HG03045 (cell line): ENCODE results near the gene ATXN2.
"Not testable (repeated sequence)": the region's sequence is repeated elsewhere in the genome, so short reads cannot be mapped to it uniquely, and the experiment has no call there.

Experiments used
- ATAC-seq: cut with Tn5 transposase; IDR thresholded peaks from one replicate; pipeline ENCODE4 v1.9.1; 2021; ENCODE audit warnings: mild to moderate bottlenecking, moderate library complexity; ENCODE audit not compliant: unreplicated experiment

ATXN2 gene, protein sequence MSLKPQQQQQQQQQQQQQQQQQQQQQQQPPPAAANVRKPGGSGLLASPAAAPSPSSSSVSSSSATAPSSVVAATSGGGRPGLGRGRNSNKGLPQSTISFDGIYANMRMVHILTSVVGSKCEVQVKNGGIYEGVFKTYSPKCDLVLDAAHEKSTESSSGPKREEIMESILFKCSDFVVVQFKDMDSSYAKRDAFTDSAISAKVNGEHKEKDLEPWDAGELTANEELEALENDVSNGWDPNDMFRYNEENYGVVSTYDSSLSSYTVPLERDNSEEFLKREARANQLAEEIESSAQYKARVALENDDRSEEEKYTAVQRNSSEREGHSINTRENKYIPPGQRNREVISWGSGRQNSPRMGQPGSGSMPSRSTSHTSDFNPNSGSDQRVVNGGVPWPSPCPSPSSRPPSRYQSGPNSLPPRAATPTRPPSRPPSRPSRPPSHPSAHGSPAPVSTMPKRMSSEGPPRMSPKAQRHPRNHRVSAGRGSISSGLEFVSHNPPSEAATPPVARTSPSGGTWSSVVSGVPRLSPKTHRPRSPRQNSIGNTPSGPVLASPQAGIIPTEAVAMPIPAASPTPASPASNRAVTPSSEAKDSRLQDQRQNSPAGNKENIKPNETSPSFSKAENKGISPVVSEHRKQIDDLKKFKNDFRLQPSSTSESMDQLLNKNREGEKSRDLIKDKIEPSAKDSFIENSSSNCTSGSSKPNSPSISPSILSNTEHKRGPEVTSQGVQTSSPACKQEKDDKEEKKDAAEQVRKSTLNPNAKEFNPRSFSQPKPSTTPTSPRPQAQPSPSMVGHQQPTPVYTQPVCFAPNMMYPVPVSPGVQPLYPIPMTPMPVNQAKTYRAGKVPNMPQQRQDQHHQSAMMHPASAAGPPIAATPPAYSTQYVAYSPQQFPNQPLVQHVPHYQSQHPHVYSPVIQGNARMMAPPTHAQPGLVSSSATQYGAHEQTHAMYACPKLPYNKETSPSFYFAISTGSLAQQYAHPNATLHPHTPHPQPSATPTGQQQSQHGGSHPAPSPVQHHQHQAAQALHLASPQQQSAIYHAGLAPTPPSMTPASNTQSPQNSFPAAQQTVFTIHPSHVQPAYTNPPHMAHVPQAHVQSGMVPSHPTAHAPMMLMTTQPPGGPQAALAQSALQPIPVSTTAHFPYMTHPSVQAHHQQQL

DNA sequence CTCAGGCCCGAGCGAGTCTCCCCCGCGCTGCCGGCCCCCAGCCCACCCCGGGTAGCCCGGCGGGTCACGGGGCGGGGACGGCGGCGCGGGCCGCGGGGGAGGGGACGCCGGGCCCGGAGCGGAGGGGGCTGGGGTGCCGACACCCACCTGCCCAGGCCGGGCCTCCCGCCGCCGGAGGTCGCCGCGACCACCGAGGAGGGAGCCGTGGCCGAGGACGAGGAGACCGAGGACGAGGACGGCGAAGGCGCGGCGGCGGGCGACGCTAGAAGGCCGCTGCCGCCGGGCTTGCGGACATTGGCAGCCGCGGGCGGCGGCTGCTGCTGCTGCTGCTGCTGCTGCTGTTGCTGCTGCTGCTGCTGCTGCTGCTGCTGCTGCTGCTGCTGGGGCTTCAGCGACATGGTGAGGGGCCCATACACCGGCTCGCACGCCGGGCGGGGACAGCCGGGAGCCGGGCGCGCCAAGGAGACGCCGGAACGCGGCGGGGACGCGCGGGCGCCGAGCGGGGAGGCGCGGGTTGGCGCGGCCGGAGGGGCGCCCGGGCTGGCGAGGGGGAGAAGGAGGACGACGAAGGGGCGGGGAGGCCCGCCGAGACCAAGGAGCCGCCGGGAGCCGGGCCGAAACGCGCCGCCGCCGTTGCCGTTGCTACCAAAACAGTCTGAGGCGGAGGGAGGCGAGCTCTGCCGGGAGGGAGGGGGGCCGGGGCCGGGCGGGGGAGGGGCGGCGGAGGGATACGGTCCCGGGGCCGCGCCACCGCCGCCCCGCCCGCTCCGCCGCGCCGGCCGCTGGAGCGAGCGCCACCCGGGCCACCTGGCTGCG is at the start of gene ATXN2:
TSS of gene ATXN2 (minus strand) at position 679 of the 816 bp plus-strand sequence. CDS start at position 398, 281 bp downstream.
- peak; percentile 42 for ATAC-seq

DNA sequence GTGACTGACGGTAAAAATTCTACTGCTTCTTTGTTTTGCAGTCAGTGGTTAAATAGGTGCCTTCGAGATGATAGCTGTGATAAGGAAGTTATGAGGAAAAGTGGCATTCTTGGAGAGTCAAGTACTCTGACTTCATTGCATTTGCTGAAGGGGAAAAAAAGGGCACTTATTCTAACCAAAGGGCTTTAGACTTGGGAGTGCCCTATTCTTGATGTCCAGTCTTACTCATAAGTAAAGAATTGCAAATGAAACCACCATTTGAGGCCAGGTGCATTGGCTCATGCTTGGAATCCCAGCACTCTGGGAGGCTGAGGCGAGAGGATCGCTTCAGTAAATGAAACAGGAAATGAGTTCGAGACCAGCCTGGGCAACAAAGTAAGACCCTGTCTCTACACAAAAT is 46.3 kb upstream of the ATXN2 start:
- ATAC-seq: no peak

DNA sequence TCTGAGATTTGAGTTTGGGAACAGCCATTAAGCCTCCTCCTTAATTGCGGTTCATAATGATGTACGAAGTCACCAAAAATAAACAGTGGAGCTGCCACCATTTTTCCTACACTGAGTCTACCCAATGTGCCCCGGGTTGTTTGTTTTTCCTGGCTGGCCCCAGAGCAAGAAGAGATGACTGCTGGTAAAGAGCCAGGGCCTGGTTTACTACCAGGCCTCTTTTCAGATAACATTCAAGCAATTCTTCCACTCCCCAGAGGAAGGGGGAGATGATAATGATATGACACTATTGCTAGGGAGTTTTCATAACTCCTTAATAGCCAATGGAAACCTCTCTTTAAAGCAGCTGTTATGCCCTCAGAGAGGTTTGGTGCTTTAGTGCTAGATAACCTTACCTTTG is 44.3 kb upstream of the ATXN2 start:
- ATAC-seq: no peak

DNA sequence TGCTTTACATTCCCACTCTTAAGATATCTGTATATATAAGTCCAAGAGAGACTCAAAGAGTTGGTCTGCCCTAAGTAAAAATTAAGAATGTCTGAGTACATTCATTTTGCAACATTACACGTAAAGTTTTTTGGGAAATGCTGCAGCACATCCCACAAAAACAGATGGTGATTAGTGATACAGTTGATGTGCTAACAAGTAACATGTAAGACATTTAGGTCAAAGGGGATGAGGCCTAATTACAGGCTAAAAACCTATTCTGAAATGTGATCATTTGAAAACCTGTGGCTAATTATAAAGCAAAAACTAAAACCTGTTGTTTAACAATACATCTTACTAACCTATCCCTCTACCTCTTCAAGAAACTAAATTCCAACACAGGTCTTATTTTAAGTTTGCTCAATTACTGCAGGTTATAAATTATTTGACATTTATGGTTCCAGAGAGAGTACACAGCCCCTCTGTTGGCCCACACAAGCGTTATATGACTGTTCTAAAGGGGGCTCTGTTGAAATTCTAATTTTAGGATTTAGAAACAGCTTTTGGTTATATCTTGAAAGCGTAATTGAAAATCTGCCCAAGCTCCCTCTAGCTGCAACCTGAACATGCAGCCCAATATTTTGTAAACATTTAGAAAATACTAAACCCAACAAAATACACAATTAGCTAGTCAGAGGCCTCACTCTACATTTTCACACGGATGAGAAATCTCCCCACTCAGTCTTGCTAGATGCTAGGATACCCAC is 43.7 kb upstream of the ATXN2 start:
- ATAC-seq: no peak

DNA sequence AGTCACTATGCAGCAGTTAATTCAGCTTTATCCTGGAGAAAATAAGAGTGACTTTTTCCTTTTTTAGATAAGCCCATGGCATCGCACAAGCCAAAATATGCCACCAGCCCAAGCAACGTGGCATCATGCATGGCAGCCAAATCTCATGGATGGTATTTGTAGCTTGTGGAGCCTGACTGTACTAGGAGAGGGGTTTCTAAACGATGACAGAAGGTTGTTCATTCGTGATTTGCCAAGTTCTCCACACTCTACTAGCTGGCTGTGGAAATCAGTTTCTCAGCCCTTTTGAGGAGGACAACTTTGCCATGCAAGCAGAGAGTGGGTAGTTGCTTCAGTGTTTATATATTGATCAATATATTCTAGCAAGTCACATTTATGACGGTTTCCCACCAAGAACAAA is 41.4 kb upstream of the ATXN2 start:
- no peak for ATAC-seq

DNA sequence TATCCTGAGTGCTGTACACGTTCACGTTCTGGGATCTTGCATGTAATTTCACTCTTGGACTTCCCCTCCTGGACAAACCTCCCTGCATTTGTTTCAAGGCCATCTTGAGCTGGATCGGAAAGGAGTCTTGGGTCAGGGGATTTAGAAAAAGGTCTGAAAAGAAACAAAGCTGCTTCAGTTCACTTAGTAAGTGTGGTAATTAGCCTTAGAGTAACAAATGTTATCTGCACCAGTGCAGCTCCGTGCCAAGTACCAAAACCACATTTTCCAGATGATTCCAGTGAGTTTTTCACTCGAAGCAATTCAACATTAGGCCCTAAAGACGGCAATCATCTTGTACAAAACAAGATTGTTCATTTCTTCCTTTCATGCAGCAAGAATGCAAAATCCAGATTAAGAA is 39.4 kb upstream of the ATXN2 start:
- no peak for ATAC-seq

DNA sequence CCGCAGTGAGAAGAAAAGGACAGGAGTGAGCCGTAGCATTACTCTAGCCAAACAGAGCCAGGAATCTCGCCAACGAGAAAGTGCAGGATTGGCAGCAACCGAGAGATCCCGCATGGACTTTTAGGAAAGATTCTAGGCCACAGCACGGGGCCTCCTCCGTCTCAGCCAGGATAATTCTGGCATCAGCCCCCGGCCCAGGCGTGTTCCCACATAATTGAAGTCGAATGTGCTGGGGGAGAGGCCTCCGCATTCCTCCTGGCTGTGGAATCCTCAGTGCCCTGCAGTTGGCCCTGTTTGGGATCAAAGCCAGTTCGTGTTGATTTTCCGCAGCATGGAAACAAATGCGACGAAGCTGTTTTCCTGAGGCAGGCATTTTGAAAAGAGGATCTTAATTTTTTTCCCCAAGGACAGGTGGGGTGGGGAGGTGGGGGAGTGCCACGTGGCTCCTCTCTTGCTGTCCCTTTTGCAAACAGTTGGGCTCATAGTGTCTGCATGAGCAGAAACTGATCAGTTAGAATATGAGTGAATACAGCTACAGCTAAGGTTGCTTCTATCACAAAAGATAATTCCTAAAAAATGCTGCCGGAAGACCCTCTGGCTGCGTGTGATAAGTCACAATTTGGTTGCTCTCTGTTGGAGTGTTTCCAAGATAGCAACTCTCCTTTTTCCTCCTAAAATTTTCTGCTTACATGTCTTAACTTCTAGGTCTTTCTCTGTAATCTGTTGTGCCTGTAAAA is 37.3 kb upstream of the ATXN2 start:
- no peak for ATAC-seq

DNA sequence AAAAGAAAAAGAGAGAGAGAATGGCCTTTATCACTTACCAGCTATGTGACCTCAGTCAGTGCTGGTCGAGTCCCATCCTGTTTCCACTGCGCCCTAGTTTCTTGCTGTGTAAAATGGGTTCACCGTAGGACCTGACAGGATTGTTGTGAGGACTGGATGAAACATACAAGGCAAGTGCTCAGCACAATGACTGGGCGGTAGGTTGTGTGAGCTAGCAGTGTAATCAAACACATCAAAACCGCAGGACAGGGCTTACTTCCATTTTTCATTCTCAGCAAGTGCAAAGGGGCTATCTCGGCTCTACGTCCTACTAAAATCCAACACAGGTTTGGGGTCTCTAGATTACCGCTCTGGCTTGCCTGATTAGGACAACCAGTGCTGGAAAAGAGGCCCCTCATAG is 36.4 kb upstream of the ATXN2 start:
- ATAC-seq: no peak

DNA sequence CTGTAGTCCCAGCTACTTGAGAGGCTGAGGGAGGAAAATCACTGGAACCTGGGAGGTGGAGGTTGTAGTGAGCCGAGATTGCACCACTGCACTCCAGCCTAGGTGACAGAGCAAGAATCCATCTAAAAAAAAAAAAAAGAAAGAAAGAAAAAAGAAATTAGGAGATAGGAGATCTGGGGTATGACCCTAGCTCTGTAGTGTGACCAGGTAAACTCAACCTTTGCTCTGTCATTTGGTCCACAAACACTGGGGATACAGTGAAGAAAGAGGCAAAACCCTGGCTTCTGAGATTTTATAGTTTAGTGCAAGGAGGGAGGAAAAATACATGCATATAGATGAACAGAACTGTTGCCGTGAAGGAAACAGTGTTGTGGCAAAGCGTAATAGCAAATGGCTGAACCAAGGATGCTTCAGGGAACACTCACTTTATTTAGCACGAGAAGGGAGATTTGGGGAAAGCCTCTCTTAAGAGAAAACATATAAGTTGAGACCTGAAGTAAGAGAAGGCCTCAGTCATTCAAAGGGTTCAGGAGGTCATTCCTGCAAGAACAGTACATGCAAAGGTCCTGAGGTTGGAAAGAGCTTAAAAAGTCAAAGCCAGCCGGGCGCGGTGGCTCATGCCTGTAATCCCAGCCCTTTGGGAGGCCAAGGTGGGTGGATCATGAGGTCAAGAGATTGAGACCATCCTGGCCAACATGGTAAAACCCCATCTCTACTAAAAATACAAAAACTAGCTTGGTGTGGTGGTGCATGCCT is 29.6 kb upstream of the ATXN2 start:
- ATAC-seq: no peak

DNA sequence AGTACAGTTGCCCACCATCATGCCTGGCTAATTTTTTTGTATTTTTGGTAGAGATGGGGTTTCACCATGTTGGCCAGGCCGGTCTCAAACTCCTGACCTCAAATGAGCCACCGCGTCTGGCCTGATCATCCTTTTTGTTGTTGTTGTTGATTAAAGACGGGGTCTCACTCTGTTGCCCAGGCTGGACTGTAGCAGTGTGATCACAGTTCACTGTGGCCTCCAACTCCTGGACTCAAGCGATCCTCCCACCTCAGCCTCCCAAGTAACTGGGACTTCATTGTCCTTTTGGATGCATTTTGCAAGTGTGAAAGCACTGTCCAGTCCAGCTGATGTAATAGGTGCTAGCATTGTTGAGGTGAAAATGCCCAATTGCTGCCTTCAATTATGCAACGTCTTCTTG is 27.1 kb upstream of the ATXN2 start:
- ATAC-seq: no peak

DNA sequence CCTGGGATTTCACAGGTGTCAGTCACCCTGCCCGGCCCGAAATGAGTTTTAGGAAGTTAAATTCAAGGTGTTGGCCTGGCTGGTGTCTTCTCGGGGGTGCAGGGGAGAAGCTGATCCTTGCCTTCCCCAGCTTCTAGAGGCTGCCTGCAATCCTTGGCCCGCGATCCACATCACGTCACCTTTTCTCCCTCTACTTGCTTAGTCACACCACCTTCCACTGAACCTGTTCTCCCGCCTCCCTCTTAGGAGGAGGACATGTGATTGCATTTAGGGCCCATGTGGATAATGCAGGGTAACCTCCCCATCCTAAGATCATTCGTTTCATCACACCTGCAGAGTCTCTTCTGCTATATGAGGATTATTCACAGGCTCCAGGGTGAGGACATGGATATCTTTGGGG is 25.4 kb upstream of the ATXN2 start:
- no peak for ATAC-seq

DNA sequence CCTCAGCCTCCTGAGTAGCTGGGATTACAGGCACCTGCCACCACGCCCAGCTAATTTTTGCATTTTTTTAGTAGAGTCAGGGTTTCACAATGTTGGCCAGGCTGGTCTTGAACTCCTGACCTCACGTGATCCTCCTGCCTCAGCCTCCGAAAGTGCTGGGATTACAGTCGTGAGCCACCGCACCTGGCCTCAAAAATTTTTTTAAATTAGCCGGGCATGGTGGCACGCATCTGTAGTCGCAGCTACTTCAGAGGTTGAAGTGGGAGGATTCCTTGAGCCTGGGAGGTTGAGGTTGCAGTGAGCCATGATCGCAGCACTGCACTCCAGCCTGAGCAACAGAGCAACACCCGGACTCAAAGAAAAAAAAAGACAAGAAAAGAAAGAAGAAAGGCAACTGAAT is 18.7 kb upstream of the ATXN2 start:
- ATAC-seq: not testable (repeated sequence)

DNA sequence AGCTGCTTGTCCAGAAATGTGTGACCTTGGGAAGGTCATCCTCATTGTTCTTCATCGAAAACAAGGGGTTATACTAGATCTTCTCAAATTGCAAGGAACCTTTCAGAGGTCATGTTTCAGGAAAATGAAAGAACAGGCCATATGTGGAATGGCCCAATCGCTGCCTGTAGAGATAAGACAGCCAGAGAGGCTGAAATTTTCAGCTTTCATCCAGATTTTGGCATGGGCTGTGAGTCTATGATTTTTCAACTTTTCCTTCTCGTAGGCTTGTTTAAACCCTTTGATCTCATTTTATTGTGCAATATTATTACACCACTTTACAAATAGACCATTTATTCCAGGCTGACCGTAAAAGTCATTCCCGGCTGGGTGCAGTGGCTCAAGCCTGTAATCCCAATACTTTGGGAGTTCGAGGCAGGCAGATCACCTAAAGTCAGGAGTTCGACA is 17.1 kb upstream of the ATXN2 start:
- ATAC-seq: no peak

DNA sequence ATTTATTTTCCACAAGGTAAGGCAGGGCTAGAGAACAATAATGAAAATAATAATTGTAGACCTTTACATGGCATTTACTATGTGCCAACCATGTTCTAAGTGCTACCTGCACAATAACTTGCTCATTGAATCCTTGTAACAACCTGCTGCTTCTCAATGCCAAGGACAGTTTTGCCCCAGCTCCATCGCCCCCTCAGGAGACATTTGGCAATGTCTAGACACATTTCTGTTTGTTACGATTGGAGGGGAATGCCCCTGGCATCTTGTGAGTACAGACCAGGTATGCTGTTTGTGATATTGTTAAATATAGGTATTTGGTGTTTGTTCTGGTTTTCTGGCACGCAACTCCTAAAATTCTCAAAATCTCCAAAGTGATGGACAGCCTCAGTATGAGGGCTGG is 8.1 kb upstream of the ATXN2 start:
- no peak for ATAC-seq

DNA sequence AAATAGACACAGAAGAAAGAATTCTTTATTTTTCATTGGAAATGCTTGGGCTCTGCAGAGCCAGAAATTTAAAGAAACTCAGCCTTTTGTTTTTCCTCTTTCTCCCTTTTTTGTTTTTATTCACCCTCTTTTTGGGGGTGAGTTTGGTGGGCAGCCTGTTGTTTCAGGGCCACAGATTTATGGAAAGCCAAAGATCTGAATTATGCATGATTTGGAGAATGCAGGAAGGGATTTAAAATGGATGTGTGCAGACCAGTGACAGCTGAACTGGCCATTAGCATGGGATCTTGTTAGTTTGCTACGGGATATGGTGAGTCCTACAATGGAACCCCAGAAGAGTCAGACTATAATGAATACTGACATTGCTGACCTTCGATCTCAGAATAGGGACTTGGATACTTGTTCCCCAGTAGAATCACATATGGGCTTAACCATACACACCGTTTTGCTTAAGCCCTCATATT is 7.7 kb upstream of the ATXN2 start:
- no peak for ATAC-seq

DNA sequence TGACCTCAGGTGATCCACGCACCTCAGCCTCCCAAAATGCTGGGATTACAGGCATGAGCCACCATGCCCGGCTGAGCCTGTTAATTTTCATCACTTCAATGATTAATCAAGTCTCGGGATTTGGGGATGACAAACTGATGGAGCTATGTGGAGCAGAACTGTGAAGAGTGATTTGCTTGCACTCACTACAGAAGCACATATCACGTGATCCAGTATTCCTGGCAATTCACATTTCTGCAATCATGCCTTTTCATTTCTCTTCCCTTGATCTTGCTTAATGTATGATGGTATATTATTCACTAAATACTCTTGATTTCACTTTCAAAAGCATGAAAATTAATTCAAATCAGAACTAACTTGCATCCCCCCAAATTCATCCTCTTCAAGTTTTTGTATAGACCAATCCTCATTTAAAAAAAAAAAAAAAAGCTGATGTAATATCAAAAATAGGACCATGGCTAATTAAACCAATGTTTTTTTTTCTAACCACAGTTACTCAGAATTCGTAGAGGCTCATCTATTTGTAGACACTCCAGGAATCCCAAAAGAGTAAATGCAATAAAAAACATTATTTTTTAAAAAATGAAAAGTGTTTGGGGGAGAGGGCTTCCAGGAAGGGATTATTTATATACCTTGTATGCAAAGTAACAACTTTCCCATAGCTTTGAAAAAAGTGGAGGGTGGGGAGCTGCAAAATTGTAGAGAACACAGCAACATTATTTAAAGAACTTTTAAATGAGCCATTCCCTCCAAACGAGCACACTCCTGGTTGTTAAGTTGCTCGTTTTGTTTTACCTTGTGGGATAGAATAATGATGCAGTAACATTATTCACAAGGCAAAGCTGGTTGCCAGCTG is 7.0 kb upstream of the ATXN2 start:
- no peak for ATAC-seq

DNA sequence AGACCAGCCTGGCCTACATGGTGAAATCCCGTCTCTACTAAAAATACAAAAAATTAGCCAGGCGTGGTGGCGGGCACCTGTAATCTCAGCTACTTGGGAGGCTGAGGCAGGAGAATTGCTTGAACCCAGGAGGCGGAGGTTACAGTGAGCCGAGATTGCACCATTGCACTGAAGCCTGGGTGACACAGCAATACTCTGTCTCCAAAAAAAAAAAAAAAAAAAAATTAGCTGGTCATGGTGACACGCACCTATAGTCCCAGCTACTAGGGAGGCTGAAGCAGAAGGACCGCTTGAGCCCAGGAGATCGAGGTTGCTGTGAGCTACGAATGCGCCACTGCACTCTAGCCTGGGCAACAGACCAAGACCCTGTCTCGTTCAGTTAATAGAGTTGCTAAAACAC is 3.7 kb upstream of the ATXN2 start:
- not testable (repeated sequence) for ATAC-seq
